ENCODE measurements around the gene SEC24A.

GRCh38 chr5:134758176-134758503 lies 109.6 kb downstream of the SEC24A start:
- TF ChIP-seq CTCF (IDR thresholded peaks at IDR 0.05; ENCODE audit: low read length) = no peak
- TF ChIP-seq EZH2 (IDR thresholded peaks at IDR 0.05; ENCODE audit: borderline replicate concordance, low read length) = no peak
